Esophagus (tissue), 2 donors: Measurements from ENCODE around the gene SLX4. TPM values are rescaled to one million over a fixed set of nuclear protein-coding genes. Genes with fewer than 3 reads are reported as not detected.

ENCODE experiments used
- H3K27ac ChIP-seq, 2 donors: one replicate each; pipeline ENCODE4 v1.5.1; 2013; ENCODE audit warnings: low read depth in 2 of 2, mild to moderate bottlenecking in 2 of 2, inconsistent platforms in 1 of 2, low read length in 1 of 2, moderate library complexity in 1 of 2
- H3K27me3 ChIP-seq, 2 donors: one replicate each; pipeline ENCODE4 v1.6.1; 2013; ENCODE audit warnings: low read length in 2 of 2, control low read depth in 1 of 2, mild to moderate bottlenecking in 1 of 2; ENCODE audit not compliant: insufficient read depth in 2 of 2, control insufficient read depth in 1 of 2
- H3K36me3 ChIP-seq, 2 donors: one replicate each; pipeline ENCODE4 v1.6.1; 2013; ENCODE audit warnings: low read length in 1 of 2; ENCODE audit not compliant: control insufficient read depth in 2 of 2, insufficient read depth in 2 of 2
- H3K4me1 ChIP-seq, 2 donors: one replicate each; pipeline ENCODE4 v1.6.1; 2013; ENCODE audit warnings: low read length in 1 of 2; ENCODE audit not compliant: control insufficient read depth in 2 of 2, insufficient read depth in 2 of 2
- H3K4me3 ChIP-seq, 2 donors: one replicate each; pipeline ENCODE4 v1.5.1; 2013; ENCODE audit warnings: low read length in 2 of 2, mild to moderate bottlenecking in 2 of 2, low read depth in 1 of 2, moderate library complexity in 1 of 2
- H3K9me3 ChIP-seq, 2 donors: one replicate each; pipeline ENCODE4 v1.6.1; 2013; ENCODE audit warnings: mild to moderate bottlenecking in 2 of 2, low read depth in 1 of 2, low read length in 1 of 2, moderate library complexity in 1 of 2; ENCODE audit not compliant: control insufficient read depth in 2 of 2, insufficient read depth in 1 of 2
- WGBS, 2 donors: extraction: QIAGEN DNeasy Blood & Tissue Kit; methylation state at CpG; one replicate each; pipeline ENCODE4 v1.1.7; 2013; 5-methylcytosine and 5-hydroxymethylcytosine counted together
- polyA plus RNA-seq, 2 donors: library from polyadenylated mRNA; stranded (reverse); fragments of 200-250 nt; gene quantifications; one replicate each; pipeline ENCODE4 v1.2.3, GENCODE V29; 2013
- donor health status: healthy with polysubstance abuse.
- donor health status: Bipolar disorder and iron deficiency.

The SLX4 gene
- polyA plus RNA-seq, 2 donors: 1.6 to 3.5 TPM

DNA sequence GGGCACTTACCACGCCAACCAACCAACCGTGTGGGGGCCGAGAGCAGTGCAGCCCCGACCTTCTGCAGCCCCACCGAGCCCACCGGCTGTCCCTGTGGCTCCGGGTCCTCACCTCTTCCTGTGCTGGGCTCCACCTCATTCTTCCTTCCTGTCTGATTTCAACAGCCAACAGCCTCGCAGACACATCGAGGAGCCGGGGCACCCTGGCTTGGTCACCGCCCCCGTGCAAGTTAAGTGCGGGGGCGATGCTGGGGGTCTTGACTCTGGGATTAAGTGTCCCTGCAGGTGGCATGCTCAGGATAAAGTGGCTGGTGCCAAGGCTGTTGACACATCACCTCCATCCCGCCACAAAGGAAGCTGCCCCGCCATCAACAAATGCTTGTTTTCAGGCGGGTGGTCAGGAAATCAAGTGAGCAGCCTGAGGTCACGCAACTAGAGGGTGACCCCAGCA, 34.1 kb downstream of the SLX4 start, which contains the start of gene NLRC3:
Gene NLRC3, minus strand, starts transcription at position 102 of the 451 bp plus-strand sequence. CDS start 12,367 bp downstream, outside the sequence.
- Histone ChIP-seq H3K27me3 (no peaks in the 10 kb centered on the region), H3K4me1 (peaks cover 0 to 3% of the 10 kb centered on the region in 2 donors), H3K4me3 (peak within 1 kb of the TSS; percentile 33 to 48), H3K36me3 (peaks cover 0 to 1% of the 10 kb centered on the region in 2 donors), H3K9me3 (no peaks in the 10 kb centered on the region), H3K27ac (no peak within 1 kb of the TSS)
- 49 to 58% methylated on average over 18 of the region's 18 CpGs for WGBS, 2 donors

DNA sequence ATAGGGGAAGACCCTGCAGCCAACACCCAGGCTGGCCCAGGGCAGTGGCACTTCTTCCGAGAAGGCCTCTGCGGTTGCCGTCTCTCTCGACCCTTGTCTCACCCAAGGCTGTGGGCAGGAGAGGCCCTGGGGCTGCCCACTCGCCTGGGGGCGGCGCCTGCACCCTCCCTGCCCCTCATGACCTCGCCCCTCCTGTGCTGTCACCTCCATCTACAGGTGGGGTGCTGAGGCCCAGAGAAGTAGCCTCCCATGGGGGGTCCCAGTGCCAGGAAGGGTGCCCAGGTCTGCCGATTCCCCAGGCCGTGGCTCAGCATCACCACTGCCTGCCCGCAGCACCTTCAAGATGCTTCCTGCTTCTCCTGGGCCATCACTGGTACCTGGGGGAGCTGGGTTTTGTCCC, 35.2 kb downstream of the SLX4 start:
- no peaks in the 10 kb centered on the region for H3K36me3 ChIP-seq
- peak overlapping the region in 1 of 2 donors; percentile 37 for H3K4me3 ChIP-seq
- 68 to 75% methylated on average over 9 to 11 of the region's 11 CpGs for WGBS, 2 donors
- peaks cover 0 to 3% of the 10 kb centered on the region in 2 donors for H3K4me1 ChIP-seq
- H3K9me3 ChIP-seq: no peaks in the 10 kb centered on the region
- H3K27ac ChIP-seq: no peak overlapping the region
- no peaks in the 10 kb centered on the region for H3K27me3 ChIP-seq

DNA sequence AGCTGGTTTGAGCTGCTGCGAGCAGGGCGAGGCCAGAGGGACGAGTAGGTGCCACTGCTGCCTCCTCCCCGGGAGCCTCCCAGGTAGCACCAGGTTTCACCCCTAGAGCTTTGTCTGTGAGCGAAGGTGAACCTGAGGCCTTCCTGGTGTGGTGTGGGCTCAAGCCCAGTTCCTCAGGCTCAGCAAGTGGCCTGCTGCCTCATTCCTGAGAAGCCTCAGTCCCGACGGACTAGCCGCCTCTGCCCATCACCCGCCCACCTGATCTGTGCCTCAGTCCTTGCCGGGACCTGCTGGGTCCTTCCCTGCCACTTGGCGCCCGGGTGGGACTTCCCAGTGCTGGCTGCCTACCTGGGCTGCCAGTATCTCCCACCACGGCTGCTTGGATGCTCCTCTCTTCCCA, 35.9 kb downstream of the SLX4 start:
- Histone ChIP-seq H3K27me3 (no peaks in the 10 kb centered on the region), H3K4me1 (peaks cover 0 to 3% of the 10 kb centered on the region in 2 donors), H3K9me3 (peaks cover 1 to 2% of the 10 kb centered on the region in 2 donors), H3K4me3 (peak overlapping the region in 1 of 2 donors; percentile 37), H3K27ac (no peak overlapping the region), H3K36me3 (no peaks in the 10 kb centered on the region)
- WGBS, 2 donors: 73 to 75% methylated on average over 12 to 13 of the region's 13 CpGs

DNA sequence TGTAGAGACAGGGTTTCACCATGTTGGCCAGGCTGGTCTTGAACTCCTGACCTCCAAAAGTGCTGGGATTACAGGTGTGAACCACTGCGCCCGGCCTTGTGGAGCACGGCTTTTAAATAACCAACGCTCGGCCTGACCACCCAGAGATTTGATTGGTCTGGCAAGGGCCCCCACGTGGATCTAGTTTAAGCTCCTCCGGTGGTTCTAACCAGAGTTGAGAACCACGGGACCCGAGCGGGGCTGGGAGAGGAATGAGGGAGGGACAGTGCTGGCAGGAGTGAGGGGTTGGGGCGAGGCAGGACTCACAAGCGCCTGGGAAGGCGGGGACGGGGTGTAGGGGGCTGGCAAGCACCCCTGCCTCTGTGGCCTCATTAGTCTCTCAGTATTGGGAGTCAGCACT, 37.2 kb downstream of the SLX4 start:
- Histone ChIP-seq H3K27me3 (no peaks in the 10 kb centered on the region), H3K4me1 (peaks cover 0 to 2% of the 10 kb centered on the region in 2 donors), H3K4me3 (no peak overlapping the region), H3K36me3 (no peaks in the 10 kb centered on the region), H3K9me3 (peaks cover 3 to 5% of the 10 kb centered on the region in 2 donors), H3K27ac (no peak overlapping the region)
- WGBS, 2 donors: 86 to 89% methylated on average over 14 of the region's 14 CpGs

DNA sequence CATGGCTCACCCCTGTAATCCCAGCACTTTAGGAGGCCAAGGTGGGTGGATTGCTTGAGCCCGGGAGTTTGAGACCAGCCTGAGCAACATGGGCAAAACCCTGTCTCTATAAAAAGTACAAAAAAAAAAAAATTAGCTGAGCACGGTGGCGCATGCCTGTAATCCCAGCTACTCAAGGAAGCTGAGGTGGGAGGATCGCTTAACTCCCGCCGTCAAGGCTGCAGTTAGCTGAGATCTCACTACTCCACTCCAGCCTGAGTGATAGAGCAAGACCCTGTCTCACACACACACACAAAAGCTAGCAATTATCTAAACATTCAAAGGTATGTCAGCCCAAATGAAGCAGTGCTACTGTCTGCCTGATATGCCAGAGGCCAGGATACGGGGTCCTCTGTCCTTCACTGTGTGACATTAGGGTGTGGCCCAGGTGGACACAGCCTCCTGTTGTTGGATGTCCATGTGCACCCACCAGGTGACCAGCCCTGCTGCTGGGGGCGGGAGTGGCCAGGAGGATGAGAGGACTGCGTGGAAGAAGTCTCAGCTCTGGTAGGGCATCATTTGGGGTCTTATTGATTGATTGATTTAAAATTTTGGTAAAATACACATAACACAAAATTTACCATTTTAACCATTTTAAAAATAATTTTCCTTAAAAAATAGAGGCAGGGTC, 38.1 kb downstream of the SLX4 start:
- no peak overlapping the region for H3K4me3 ChIP-seq
- no peaks in the 10 kb centered on the region for H3K36me3 ChIP-seq
- H3K4me1 ChIP-seq: no peaks in the 10 kb centered on the region
- no peak overlapping the region for H3K27ac ChIP-seq
- H3K27me3 ChIP-seq: no peaks in the 10 kb centered on the region
- 80 to 83% methylated on average over 9 of the region's 9 CpGs for WGBS, 2 donors
- H3K9me3 ChIP-seq: peaks cover 3 to 5% of the 10 kb centered on the region in 2 donors

DNA sequence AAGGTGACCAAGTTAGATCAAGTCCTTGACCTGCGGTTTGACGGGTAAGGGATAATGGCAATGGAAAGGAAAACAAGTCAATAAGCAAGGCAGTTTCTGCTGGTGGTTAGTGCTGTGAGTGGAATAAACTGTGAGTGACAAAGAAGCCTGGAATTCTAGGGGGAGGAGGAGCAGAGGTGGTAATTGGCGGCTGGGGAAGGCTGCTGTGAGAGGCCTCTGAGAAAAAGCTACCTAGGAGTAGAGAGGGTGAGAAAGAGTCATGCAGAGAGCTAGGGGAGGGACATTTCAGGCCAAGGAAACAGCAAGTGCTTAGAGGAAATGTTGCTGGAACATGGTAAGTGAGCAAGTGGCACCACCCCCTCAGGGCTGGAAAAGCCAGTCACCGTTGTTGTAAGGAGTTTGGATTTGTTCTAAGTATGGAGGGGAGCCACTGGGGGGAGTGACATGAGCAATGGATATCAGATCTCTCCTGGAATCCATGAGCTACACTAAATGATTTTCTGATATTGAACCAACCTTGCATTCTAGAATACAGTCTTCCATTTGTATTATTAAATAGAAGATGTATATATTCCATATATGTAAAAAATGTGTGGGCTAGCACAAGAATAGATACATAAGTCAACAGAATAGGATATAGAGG, 40.9 kb downstream of the SLX4 start:
- WGBS, 2 donors: 80% methylated on average over 4 of the region's 4 CpGs
- Histone ChIP-seq H3K9me3 (peaks cover 3 to 5% of the 10 kb centered on the region in 2 donors), H3K27ac (no peak overlapping the region), H3K36me3 (no peaks in the 10 kb centered on the region), H3K27me3 (no peaks in the 10 kb centered on the region), H3K4me3 (no peak overlapping the region), H3K4me1 (peaks cover 0 to 3% of the 10 kb centered on the region in 2 donors)

DNA sequence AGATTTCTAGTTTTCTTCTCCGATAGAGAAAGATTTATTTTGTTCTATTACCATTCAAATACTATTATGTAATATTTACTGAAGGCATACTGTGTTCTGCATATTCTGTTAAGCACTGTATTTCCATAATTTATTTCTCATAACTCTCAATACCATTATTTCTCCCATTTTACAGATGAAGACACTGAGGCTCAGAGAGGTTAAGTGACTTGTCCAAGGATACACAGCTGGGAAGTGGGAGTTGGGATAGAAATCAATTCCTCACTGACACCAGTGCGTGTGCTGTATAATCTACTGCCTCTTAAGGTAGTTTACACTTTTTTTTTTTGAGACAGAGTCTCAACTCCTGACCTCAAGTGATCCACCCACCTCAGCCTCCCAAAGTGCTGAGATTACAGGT, 41.6 kb downstream of the SLX4 start:
- H3K9me3 ChIP-seq: peaks cover 3 to 5% of the 10 kb centered on the region in 2 donors
- no peaks in the 10 kb centered on the region for H3K36me3 ChIP-seq
- H3K27me3 ChIP-seq: no peaks in the 10 kb centered on the region
- 97% methylated on average over 2 of the region's 2 CpGs for WGBS, 2 donors
- peaks cover 0 to 3% of the 10 kb centered on the region in 2 donors for H3K4me1 ChIP-seq
- H3K4me3 ChIP-seq: no peak overlapping the region
- no peak overlapping the region for H3K27ac ChIP-seq

DNA sequence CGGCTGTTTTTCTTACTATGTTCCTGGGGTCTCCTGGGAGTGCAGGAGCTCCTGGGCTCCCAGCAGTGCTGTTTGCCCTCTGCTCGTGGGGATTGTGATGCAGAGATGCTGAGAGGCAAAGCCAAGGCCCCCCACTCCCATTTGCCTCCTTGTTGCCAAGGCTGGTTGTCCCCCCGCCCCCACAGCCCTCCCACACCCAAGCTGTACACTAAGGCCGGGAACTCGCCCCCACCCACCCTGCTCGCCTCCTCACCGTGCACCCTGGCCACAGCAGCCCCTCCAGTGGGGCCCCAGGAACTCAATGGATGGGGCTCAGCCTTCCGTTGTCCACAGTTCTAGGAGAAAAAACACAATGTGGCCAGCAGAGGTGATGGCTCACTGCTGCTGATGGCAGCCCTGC, 44.4 kb downstream of the SLX4 start:
- H3K4me3 ChIP-seq: no peak overlapping the region
- WGBS, 2 donors: 65 to 67% methylated on average over 8 of the region's 8 CpGs
- no peaks in the 10 kb centered on the region for H3K27me3 ChIP-seq
- H3K27ac ChIP-seq: no peak overlapping the region
- peaks cover 3 to 5% of the 10 kb centered on the region in 2 donors for H3K9me3 ChIP-seq
- peaks cover 0 to 3% of the 10 kb centered on the region in 2 donors for H3K36me3 ChIP-seq
- peaks cover 0 to 3% of the 10 kb centered on the region in 2 donors for H3K4me1 ChIP-seq

DNA sequence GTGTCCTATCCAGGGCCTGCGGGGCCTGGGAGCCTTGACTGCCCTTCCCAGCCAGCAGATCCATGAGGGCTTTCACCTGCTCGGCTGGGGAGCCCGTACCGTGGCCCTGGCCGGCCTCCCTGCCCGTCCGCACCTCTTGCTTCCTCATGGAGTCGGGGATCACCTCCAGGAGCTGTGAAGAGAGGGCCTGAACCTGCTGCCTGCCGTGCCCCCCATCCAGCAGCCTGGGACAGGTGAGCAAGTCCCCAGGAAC, 46.6 kb downstream of the SLX4 start:
- Histone ChIP-seq H3K4me3 (no peak overlapping the region), H3K27me3 (no peaks in the 10 kb centered on the region), H3K27ac (no peak overlapping the region), H3K9me3 (no peaks in the 10 kb centered on the region), H3K36me3 (peaks cover 0 to 3% of the 10 kb centered on the region in 2 donors), H3K4me1 (peaks cover 0 to 3% of the 10 kb centered on the region in 2 donors)
- 94% methylated on average over 9 of the region's 9 CpGs for WGBS, 2 donors
